IPS-NIHi7 (cell line): Measurements from ENCODE around the gene COMMD1.
"Not testable (repeated sequence)": the region's sequence is repeated elsewhere in the genome, so short reads cannot be mapped to it uniquely, and the experiment has no call there.

ENCODE experiments used
- DNase-seq: peaks from one replicate; pipeline ENCODE4 v3.0.0; 2012; ENCODE audit warnings: mixed read lengths; ENCODE audit errors: extremely low spot score

COMMD1 gene

DNA sequence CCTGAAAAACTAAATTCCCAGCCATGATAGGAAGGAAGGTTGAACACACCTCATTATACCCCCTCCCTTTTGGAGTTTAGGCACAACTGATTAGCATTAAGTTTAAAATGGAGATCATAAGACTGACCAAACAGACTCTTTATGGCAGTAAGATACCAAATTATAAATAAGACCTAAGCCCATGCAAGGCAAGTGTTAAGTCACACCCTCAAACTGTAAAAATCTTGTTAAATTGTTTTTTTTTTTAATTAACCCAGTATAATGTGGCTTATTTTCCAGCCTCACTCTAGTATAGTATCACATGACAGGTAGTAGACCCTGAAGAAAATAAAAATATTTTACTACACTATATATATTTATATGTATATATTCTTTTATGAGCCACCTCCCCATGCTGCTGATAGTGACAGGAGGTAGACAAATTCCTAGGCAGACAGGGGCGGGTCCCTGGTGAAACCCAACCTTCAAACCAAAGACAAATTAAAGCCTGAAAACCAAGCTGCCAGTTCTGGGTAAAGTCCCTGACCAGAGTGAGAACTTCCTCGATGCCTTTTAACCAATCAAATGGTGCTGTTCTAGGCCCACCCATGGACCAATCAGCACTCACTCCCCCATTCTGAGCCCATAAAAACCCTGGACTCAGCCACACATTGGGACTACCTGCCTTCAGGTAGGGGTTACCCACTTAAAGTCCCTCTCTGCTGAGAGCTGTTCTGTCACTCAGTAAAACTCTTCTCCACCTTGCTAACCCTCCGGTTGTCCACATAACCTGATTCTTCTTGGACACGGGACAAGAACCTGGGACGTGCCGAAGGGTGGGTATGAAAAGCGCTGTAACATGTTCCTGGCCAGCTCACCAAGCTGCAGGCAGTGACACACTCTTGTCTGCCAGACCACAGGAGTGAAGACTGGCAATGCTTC is 166.5 kb downstream of the COMMD1 start:
- DNase-seq = no peak

GRCh38 chr2:62074233-62074632 is 168.8 kb downstream of the COMMD1 start:
- peak; percentile 23 for DNase-seq

GRCh38 chr2:62076980-62077638 is 171.6 kb downstream of the COMMD1 start:
- DNase-seq = no peak

GRCh38 chr2:62084801-62085200 is 179.3 kb downstream of the COMMD1 start:
- no peak for DNase-seq

DNA sequence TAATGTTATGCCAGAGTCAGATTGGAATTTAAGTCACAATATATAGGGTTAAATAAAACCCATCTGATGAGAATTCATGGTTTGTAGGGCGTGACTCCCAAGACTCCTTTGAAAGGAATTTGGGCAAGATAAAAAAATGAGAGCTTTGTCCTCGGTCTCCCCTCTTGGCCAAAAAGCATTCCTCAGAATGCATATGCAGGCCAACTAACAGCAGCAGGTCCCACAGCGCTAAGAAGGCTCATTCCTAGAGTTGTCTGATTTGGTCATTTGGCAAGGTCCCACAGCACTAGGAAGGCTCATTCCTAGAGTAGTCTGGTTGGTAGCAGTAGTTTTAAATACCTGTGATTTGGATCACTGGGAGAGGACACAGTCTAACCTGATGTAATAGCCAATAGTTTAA is 184.2 kb downstream of the COMMD1 start:
- DNase-seq = no peak

DNA sequence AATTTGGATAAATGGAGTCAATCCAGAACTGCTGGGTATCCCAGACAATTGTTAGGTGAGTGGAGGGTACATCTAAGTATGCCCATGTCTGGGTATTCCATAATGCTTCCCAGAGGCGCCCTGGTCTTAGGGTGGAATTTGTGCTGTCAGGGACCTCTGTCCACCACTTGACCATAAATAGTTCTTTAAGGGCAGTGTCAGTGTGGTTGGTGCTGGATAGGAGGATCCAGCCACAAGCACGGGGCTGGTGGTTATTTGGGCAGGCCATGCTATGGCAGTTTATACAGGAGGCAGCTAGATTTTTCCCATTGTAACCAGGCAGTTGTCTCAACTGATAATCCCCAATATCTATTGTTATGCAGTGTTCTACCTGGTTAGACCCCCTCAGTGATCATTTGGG is 186.0 kb downstream of the COMMD1 start:
- DNase-seq = no peak

DNA sequence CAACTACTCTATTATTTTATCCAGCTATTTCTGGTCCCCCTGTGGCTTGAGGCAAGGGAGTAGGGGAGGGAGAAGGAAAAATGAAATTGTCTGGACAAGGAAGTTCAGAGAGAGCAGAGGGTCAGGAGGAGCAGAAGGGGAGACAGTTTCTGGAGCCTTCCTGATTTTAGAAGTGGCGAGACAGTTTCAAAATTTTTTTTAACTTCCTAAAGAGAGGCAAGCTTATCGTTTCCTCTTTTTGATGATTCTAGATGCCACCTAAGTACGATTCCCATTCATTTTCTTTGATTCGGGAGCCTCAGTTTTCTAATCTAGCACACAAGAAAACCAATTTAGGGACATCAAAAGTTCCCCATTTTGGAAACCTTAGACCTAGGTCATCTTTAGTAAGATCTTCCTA is 193.6 kb downstream of the COMMD1 start:
- no peak for DNase-seq

DNA sequence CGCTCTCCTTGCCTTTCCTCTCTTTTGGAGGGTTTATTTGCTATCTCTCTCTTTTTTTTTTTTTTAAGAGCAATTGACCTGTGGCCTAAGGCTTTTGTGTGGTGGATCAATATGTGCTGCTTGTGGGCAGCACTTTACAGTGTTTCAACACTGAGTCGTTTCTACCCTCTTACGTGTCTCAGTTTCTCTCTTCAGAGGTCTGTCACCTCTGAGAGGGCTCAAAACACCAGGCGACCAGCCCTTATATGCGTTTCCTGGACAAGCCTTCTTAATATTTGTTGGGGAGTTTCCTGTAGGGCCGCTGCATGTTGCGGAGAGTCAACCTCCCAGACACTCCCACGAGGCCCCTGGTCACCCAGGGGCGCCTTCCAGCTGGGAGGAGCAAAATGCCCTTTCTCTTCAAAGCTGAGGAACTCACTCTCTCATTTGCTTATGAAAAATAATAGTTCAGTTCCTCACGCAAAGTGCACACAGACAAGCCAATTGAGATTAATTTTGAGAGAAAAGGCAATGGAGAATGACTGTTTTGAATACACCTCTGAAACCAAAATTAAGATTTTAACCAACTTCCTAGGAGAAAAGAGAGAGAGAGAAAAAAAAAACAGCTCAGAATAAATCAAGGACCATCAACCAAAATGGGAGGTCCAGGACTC is 194.2 kb downstream of the COMMD1 start:
- no peak for DNase-seq

- DNase-seq = no peak
Observed at GRCh38 chr2:62101886-62102285, 196.4 kb downstream of the COMMD1 start.

DNA sequence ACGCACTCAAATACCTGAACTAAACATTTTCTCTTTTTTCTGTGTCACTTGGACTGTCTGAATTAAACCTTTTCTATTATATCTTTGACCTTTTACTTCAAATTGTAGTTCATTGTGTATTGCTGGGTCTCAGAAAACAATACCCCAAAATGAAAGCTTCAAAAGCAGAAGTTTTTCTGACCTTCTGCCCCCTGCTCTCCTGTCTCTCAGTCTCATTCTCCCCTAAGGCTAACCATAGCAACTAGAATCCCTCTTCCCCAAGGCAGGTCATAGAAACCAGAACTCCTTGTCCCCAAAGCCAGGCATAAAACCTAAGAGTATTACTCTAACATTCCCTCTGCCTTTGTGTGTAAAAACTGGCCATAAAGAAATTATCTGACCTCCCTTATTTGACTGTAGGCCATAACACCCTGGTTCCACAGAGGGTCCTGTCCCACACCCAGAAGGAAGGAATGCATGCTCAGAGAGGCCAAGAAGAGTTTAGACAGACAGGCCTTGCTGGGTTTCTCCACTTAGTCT is 197.0 kb downstream of the COMMD1 start:
- no peak for DNase-seq

DNA sequence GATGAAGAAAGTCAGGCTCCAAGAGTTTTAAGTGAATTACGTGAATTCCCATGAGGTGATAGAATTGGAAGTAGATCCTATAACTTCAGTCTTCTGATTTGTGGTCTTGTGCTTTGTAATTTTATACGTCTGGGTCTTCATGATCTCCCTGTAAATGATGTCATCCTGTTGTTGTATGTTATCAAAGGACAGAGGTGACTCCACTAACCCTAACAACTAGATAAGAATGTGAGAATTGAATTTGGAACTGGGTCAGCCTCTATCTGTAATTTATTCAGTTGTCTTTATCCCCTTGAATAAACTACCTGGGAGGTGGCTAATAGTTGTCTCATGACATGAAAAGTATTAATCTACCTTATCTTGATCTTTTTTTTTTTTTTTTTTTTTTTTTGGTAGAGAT is 204.1 kb downstream of the COMMD1 start:
- DNase-seq = no peak

DNA sequence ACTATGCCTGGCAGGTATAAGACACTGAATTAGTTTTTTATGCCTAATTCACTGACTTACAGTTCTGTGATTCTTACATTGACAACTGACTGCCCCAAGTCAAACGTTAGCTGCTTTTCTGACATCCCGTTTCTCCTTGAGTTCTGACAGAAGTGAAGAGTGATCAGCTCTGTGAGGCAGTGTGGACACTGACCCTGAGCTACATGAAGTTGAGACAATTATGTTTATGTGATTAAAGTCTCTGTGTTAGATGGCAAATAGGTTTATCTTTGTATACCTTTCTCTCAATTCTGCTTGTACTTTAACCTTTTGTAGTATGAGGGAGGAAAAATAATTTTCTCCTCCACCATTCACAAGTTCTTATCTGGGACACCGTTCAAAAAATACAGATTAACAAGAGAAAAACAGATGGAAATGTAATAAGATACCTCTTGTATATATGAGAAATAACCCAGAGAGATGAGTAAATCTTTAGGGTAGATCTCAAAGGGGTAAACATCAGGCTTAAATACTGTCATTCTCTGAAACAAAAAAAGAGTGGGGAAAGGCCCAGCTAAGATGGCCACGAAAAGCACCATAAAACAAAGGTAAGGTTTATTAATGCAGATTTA is 205.0 kb downstream of the COMMD1 start:
- DNase-seq = no peak

DNA sequence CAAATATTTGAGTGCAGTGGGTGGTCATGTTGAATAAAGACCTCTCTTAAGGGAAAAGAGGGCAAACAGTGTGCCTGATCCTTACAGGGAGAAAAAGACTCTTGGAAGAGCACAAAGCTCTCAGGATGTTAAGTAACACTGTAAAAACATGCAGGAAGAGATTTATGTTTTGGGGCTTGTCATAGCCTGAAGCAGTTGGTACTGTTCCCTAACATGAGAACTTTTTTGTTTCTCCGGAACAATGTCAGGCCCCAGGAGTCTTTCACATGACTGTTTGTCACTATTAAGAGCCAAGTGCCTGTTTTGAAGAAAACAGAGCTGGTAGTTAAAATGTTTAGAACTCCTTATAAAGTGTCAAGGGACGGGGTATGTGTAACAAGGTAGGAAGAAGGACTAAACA is 206.7 kb downstream of the COMMD1 start:
- no peak for DNase-seq

- peak; percentile 18 for DNase-seq
Observed at GRCh38 chr2:62114564-62114963, 209.1 kb downstream of the COMMD1 start.

DNA sequence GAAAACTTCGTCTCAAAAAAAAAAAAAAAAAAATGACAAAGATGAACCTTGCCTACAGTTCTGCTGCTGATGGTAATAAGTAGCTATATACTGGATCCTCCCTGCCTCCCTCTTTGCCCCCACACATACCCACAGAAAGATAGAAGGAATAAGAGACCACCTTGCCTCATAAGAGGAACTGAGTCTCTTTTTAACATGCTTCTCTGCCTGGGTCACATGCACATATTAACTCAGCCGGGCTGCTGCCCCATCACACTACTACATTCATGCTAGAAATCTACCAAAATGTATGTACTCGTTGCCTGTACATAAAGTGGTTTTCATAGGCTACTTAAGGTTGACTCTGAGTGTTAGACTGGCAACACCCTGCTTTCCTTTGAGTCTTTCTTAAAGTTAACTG is 211.5 kb downstream of the COMMD1 start:
- DNase-seq = no peak

DNA sequence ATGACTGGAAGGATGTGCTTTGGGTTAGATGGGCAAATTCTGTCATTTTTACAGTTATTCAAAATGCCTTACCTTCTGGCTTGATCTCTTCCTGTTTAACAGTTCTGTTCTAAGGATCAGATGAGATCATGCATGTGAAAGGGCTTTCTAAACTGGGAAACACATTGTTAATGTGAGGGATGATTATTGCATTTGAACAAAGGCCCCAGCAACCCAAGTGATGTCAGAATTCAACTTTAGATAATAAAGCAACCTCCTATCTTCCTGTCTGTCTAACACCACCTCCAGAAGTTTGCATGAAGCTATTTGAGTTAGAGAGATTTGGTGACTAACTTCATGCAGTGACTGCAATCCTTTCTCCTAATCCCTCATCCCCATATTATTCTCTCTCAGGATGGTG is 212.7 kb downstream of the COMMD1 start:
- no peak for DNase-seq

GRCh38 chr2:62119311-62119974 is 214.0 kb downstream of the COMMD1 start:
- DNase-seq = no peak

DNA sequence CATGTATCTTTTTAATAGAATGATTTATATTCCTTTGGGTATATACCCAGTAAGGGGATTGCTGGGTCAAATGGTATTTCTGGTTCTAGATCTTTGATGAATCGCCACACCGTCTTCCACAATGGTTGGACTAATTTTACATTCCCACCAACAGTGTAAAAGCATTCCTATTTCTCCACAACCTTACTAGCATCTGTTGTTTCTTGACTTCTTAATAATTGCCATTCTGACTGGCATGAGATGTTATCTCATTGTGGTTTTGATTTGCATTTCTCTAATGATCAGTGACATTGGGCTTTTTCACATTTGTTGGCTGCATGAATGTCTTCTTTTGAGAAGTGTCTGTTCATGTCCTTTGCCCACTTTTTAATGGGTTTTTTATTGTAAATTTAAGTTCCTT is 220.8 kb downstream of the COMMD1 start:
- DNase-seq = not testable (repeated sequence)

DNA sequence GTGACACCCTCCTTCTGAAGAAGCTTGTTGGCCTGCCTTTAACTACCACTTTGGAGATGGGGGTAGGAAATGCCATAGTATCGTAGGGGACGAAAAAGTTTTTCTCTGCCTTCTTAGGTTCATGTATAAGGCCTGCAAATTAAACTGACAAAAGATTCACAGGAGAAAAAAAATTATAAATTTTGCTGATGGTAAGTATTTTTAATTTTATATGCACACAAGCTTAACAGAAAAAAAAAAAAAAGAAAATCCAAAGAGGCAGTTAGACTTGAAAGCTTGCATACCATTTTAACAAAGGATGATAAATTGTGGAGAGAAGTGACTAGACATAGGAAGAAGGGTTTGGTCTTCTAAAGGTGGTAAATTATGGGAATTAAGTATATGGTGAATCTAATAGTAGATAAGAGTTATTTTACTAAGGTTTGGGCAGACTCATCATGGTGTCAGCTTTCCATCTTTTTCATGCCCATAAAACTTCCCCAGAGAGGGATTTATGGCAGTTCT is 227.9 kb downstream of the COMMD1 start:
- no peak for DNase-seq

- DNase-seq = no peak
Observed at GRCh38 chr2:62136956-62137830, 231.7 kb downstream of the COMMD1 start.
